GM18508 (cell line): ENCODE data around the gene IMPG2.

ENCODE experiments used
- ATAC-seq: cut with Tn5 transposase; IDR thresholded peaks from one replicate; pipeline ENCODE4 v1.9.1; 2021; ENCODE audit warnings: moderate number of reproducible peaks; ENCODE audit not compliant: insufficient read depth, unreplicated experiment

IMPG2 gene

DNA sequence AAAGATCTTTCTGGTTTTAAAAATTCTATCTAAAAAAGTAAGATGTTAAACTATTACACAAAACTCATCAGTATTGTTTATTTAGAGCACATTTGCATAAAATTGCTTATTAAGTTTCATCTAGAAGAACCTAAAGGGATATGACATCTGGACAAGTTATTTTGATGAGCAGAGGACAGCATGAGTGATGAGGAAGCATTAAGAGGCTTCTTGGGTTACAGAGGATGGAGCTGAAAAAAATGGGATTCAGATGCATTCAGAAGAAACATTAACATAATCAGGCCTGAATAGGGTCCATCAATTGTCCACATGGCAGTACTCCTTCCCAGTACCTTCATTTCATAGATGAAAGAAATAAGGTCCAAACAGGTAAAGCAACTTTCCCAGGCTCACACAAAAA, 41.6 kb downstream of the IMPG2 start:
- no peak for ATAC-seq

- ATAC-seq = no peak
Observed at GRCh38 chr3:101273608-101274007, 46.8 kb downstream of the IMPG2 start.

DNA sequence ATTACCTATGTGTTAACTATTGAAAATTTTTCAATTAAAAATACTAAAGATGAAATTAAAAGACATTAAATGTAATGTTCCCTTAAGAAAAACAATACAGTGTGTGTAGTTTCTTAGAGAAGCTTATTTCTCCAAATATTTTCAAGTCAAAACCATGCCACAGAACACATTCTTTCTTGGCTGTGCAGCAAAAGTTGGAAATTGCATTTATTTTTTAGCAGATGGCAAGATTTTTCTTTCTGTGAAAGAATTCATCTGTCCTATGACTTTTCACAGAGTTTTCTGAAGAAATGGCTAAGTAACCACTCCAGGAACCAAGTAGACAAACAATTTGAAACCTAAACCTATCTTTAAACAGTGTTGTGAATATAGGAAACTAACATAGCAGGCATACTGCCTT, 47.2 kb downstream of the IMPG2 start:
- no peak for ATAC-seq

DNA sequence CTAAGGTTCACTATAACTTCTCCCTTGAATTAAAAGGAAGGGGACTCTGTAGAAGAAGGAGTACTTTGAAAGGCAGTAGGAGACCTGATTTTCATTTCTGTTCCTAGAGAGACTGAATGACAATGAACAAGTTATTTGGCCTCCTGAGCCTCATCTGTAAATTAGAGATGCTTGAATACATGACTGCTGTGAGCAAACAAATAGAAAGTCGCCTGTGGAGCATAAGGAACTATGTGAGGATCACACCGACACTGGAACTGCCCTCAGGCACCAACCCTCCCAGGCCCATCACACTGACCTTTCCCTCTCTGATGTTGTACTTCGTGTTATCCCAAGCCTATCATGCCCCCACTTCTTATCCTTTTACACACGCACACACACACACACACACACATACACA, 48.6 kb downstream of the IMPG2 start:
- ATAC-seq = no peak

DNA sequence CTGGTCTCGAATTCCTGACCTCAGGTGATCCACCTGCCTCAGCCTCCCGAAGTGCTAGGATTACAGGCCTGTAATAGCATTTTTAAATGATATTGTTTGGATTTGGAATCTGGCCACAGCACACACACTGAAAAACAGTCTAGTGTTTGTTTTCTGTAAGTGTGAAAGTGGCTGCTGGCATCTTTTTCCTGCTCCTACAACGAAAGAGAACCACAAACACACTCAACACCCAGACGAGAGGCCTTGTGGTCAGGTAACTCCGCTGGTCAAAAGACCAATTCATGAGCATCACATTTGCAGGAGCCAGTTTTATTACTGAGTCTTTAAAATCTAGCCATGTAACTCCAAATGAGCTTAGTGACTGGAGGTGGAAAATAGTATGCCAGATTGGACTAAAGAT, 50.2 kb downstream of the IMPG2 start:
- no peak for ATAC-seq

- ATAC-seq = no peak
Observed at GRCh38 chr3:101268971-101269671, 51.3 kb downstream of the IMPG2 start.

GRCh38 chr3:101268141-101268540, 52.2 kb downstream of the IMPG2 start:
- no peak for ATAC-seq

DNA sequence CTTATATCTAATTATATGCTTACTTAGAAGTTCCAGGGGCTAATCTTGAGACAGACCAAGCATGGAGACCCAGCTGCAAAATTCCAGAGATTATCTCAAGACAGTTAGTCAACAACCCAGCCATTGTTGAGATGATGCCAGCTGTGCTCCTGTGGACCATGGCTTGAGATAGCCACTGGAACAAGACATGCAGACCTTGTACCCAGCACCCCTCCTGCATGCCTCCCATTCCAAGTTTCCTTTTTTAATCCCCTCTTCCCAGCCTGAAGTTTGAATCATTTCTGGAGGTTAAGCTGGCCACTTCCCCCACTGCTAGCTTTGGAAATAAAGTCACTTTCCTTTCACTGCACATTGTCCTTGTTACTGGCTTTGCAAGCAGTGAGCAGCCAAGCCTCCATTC, 53.8 kb downstream of the IMPG2 start:
- ATAC-seq = no peak

DNA sequence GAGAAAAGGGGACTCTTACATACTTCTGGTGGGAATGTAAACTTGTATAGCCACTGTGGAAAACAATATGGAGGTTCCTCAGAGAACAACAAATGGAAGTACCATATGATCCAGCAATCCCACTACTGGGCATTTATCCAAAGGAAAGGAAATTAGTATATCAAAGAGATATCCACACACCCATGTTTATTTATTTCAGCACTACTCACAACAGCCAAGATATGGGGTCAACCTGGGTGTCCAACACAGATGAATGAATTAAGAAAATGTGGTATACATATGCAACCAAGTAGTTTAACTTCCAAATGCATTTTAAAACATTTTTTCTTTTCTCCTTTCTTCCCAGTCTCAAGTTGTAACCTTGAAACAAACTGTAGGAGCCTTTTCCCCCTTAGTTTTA, 54.3 kb downstream of the IMPG2 start:
- no peak for ATAC-seq

GRCh38 chr3:101262393-101263240, 57.8 kb downstream of the IMPG2 start:
- ATAC-seq = no peak

- no peak for ATAC-seq
Observed at GRCh38 chr3:101261506-101261905, 58.9 kb downstream of the IMPG2 start.

DNA sequence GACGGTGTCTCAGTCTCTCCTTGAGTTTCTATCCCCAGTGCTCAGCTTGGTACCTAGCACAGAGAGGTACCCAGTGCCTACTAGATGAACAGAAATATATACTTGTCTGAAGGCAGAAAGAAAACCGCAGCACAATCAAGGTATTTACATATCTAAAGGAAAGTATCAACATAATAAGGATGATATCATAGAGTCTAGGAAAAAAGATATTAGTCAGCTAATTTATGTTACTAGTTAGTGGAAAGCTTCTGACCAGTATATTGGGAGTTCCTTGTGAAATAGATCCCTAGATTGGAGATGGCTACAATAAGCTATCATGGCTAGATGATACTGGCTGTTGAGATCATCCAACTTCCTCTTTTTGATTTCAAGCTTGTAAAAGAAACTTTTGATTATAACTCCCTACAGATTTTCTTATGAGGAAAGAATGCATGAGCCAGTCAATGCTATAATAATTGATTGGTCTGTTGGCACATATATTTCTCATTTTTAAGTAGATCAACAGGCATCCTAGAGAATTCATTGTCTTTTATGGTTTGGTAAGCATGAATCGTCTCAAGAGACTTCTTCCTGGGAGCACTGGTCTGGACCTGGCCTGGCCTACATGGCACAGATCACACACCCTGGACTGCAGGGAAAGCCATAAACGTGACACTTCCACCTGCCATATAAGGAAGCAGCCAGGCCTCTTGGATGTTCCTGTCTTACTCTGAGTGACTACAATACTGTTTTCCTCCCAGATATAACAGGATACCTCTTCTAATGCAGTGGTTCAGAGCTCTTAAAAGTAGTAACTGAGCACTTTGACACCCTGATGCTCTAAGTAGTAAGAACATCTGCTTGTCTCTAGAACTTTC, 60.7 kb downstream of the IMPG2 start:
- ATAC-seq = no peak

- no peak for ATAC-seq
Observed at GRCh38 chr3:101256511-101256910, 63.9 kb downstream of the IMPG2 start.

GRCh38 chr3:101255441-101255840, 64.9 kb downstream of the IMPG2 start:
- no peak for ATAC-seq

DNA sequence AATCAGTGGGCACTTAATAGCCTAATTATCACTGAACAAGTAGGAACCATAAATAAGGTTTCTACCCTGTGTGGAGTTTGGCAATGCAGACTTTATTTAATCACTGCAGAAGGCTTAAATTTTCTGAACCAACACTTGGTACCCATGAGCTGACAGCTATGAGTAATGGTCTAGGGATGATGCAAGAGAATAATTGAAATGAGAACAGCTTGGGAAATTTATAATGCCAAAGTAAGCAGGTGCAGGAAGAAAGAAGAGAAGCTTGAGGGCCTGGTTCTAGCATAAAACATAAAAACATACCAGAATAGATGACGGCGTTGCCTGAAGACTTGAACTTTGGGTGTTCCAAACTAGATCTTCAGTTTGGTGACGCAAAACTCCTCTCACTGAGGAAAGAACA, 67.0 kb downstream of the IMPG2 start:
- no peak for ATAC-seq

- no peak for ATAC-seq
Observed at GRCh38 chr3:101252945-101253344, 67.4 kb downstream of the IMPG2 start.

DNA sequence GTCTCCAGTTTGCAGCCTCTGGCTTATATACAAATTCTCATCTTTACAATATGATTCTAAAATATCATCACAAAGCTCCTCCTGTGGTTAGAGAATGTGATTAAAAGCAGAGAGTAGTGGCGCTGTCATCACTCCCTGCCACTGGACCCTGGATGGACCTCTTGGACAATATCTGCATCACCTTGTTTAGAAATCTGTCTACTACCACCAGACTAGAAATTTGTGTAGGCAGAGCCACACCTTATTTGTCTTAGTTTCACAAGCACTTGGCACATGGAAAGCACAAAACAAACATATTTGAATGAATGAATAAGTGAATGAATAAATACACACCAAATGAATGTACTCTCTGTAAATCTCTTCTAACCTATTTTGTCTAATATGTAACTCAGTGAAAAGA, 68.1 kb downstream of the IMPG2 start:
- no peak for ATAC-seq

GRCh38 chr3:101251441-101251840, 68.9 kb downstream of the IMPG2 start:
- ATAC-seq = no peak

GRCh38 chr3:101249522-101249921, 70.9 kb downstream of the IMPG2 start:
- no peak for ATAC-seq

GRCh38 chr3:101248736-101249135, 71.6 kb downstream of the IMPG2 start:
- ATAC-seq = no peak

GRCh38 chr3:101244212-101244575, 76.2 kb downstream of the IMPG2 start:
- no peak for ATAC-seq
